ENCODE data around the gene FGF18. TPM values are rescaled to one million over a fixed set of nuclear protein-coding genes. Genes with fewer than 3 reads are reported as not detected.
"Not testable (repeated sequence)": the region's sequence is repeated elsewhere in the genome, so short reads cannot be mapped to it uniquely, and the experiment has no call there.

Gene FGF18
- total RNA-seq, 1 donor, result under 0.01 TPM

DNA sequence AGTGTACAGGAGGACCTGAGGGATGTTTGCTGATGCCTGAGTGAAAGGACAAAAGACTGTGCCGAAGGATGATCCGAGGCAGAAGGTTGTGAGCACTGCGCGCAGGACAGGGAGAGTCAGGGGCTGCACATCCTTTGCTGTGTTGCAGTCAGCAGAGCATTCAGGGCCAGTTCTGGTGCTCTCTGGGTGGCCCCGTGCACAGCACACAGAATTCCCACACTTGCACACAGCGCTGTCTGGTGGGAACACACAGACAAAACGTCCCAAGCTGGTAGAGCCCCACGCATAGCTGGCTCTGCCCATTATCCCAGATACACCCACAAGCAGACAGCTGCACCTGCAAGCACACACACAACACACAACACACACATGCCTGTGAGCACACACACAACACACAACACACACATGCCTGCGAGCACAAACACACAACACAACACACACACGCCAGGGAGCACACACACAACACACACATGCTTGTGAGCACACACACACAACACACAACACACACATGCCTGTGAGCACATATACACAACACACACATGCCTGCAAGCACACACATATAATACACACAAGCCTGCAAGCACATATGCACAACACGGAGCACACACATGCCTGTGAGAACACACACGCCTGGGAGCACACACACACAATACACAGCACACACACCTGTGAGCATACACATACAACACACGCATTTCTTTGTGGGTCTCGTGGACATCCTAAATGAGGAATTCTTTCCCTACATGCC is 74.4 kb downstream of the FGF18 start:
- H3K27ac ChIP-seq (ENCODE audit: low read depth, low read length), result no peak overlapping the region
- no peaks in the 10 kb centered on the region for H3K36me3 ChIP-seq (ENCODE audit: insufficient read depth, low read length)
- TF ChIP-seq, protein P1, sequence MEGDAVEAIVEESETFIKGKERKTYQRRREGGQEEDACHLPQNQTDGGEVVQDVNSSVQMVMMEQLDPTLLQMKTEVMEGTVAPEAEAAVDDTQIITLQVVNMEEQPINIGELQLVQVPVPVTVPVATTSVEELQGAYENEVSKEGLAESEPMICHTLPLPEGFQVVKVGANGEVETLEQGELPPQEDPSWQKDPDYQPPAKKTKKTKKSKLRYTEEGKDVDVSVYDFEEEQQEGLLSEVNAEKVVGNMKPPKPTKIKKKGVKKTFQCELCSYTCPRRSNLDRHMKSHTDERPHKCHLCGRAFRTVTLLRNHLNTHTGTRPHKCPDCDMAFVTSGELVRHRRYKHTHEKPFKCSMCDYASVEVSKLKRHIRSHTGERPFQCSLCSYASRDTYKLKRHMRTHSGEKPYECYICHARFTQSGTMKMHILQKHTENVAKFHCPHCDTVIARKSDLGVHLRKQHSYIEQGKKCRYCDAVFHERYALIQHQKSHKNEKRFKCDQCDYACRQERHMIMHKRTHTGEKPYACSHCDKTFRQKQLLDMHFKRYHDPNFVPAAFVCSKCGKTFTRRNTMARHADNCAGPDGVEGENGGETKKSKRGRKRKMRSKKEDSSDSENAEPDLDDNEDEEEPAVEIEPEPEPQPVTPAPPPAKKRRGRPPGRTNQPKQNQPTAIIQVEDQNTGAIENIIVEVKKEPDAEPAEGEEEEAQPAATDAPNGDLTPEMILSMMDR (IDR thresholded peaks at IDR 0.05; ENCODE audit: extremely low read depth, low read depth, low read length), result no peak
- H4K20me1 ChIP-seq (ENCODE audit: insufficient read depth, low read length), result no peaks in the 10 kb centered on the region
- no peak overlapping the region for H3K4me3 ChIP-seq (ENCODE audit: insufficient read depth, low read length)
- H3K9me3 ChIP-seq (ENCODE audit: low read depth, low read length), result no peaks in the 10 kb centered on the region
- H2AFZ ChIP-seq (ENCODE audit: low read length), result no peak overlapping the region
- peaks cover 9% of the 10 kb centered on the region for H3K27me3 ChIP-seq (ENCODE audit: insufficient read depth, low read length)
- no peak overlapping the region for H3K4me2 ChIP-seq (ENCODE audit: insufficient read depth, low read length)
- no peak for DNase-seq (ENCODE audit: insufficient read length, low spot score, missing footprints)
- peaks cover 12% of the 10 kb centered on the region for H3K4me1 ChIP-seq (ENCODE audit: insufficient read depth, low read length)
- H3K79me2 ChIP-seq (ENCODE audit: insufficient read depth, low read length), result no peaks in the 10 kb centered on the region

DNA sequence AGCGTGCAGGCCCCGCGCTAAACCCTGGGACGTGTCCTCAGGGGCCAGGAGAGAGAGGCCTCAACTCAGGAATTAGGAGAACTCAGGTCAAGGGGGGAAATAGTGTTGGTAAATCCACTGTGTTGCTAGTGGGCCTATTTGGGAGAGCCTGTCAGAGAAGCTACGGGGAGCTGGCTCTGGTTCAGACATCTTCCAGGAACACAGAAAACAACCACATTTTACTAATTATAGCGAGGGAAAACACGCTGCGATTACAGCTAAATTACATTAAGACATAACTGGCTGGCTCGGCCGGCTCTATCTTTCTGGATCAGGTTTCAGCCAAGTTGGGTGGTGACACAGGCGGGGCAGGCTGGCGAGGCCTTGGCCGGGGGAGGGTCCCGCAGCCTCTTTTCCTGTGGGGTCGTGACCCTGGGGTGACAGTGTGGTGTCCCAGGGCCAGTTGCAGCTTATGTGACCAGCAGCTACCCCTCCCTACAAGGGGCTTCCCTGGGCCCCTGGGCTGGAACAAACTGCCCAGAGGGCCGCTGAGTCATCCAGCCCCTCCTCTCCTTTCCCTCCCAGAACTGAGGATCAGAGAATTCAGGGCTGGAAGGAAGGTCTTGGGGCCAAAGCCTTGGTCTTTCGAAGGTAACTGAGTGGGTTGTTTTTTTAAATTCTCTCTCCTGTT is 75.1 kb downstream of the FGF18 start:
- H3K4me2 ChIP-seq (ENCODE audit: insufficient read depth, low read length), result peak overlapping the region; percentile 52
- peak overlapping the region; percentile 77 for H2AFZ ChIP-seq (ENCODE audit: low read length)

DNA sequence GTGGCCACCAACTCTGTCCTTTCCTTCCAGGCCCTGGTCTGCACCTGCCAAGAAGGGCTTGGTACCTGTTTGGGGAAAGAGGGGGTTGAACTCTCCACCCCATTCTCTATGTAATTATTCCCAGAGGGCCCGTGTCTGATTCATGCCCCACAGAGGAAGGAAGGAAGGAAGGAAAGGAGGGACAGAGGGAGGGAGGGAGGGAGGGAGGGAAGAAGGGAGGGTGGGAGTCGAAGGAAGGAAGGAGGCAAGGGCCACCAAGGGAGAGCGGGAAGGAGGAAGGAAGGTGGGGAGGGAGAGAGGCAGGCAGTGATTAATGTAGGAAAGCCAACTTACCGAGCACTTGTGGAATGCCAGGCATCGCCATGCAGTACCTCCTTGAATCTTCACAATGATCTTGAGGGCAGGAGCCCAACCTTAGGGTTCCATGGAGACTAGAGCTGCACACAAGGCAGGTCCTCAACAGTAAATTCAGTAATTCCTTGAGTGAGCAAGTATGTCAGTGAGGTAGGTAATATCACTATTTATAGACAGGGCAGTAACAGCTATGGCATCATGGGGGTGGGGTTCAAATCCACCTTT is 75.8 kb downstream of the FGF18 start:
- H2AFZ ChIP-seq (ENCODE audit: low read length), result no peak overlapping the region
- H3K27me3 ChIP-seq (ENCODE audit: insufficient read depth, low read length), result peaks cover 6% of the 10 kb centered on the region
- H3K36me3 ChIP-seq (ENCODE audit: insufficient read depth, low read length), result no peaks in the 10 kb centered on the region
- no peaks in the 10 kb centered on the region for H3K9me3 ChIP-seq (ENCODE audit: low read depth, low read length)
- peak; percentile 53 for DNase-seq (ENCODE audit: insufficient read length, low spot score, missing footprints)
- peaks cover 12% of the 10 kb centered on the region for H3K4me1 ChIP-seq (ENCODE audit: insufficient read depth, low read length)
- no peaks in the 10 kb centered on the region for H3K79me2 ChIP-seq (ENCODE audit: insufficient read depth, low read length)
- H3K27ac ChIP-seq (ENCODE audit: low read depth, low read length), result no peak overlapping the region
- TF ChIP-seq, protein P1 (IDR thresholded peaks at IDR 0.05; ENCODE audit: extremely low read depth, low read depth, low read length), result no peak
- no peak overlapping the region for H3K4me3 ChIP-seq (ENCODE audit: insufficient read depth, low read length)
- no peaks in the 10 kb centered on the region for H4K20me1 ChIP-seq (ENCODE audit: insufficient read depth, low read length)
- peak overlapping the region; percentile 52 for H3K4me2 ChIP-seq (ENCODE audit: insufficient read depth, low read length)

More for the DNA sequence above, 75.1 kb downstream of the FGF18 start:
- peak overlapping the region; percentile 22 for H3K27ac ChIP-seq (ENCODE audit: low read depth, low read length)
- H3K4me1 ChIP-seq (ENCODE audit: insufficient read depth, low read length), result peaks cover 12% of the 10 kb centered on the region
- H3K36me3 ChIP-seq (ENCODE audit: insufficient read depth, low read length), result no peaks in the 10 kb centered on the region
- H4K20me1 ChIP-seq (ENCODE audit: insufficient read depth, low read length), result no peaks in the 10 kb centered on the region
- peaks cover 9% of the 10 kb centered on the region for H3K27me3 ChIP-seq (ENCODE audit: insufficient read depth, low read length)
- peak overlapping the region; percentile 48 for H3K4me3 ChIP-seq (ENCODE audit: insufficient read depth, low read length)
- TF ChIP-seq, protein P1 (IDR thresholded peaks at IDR 0.05; ENCODE audit: extremely low read depth, low read depth, low read length), result no peak
- H3K79me2 ChIP-seq (ENCODE audit: insufficient read depth, low read length), result no peaks in the 10 kb centered on the region
- peak; percentile 86 for DNase-seq (ENCODE audit: insufficient read length, low spot score, missing footprints)
- no peaks in the 10 kb centered on the region for H3K9me3 ChIP-seq (ENCODE audit: low read depth, low read length)

DNA sequence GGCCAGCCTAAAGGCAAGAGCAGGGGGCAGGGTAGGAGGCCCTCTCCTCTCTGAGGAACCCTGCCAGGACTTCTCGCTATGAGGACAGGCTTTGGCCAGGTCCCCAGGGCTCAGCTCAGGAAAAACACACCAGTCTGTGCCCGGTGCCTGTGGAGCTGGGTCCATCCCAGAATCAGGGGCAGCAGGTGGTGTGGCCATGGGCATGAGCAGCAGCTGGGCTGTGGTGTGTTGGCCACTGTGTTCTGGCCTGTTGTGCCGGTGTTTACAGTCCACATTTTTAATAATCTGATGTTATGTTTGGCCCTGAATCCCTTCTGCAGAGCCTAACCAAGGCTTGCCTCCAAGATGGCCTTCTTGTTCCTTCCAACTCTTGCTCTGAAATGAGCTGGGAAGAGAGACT is 77.0 kb downstream of the FGF18 start:
- no peak for DNase-seq (ENCODE audit: insufficient read length, low spot score, missing footprints)
- Histone ChIP-seq H3K79me2 (ENCODE audit: insufficient read depth, low read length) (no peaks in the 10 kb centered on the region), H3K9me3 (ENCODE audit: low read depth, low read length) (no peaks in the 10 kb centered on the region), H4K20me1 (ENCODE audit: insufficient read depth, low read length) (no peaks in the 10 kb centered on the region), H3K27me3 (ENCODE audit: insufficient read depth, low read length) (no peaks in the 10 kb centered on the region), H2AFZ (ENCODE audit: low read length) (no peak overlapping the region), H3K4me2 (ENCODE audit: insufficient read depth, low read length) (no peak overlapping the region), H3K27ac (ENCODE audit: low read depth, low read length) (no peak overlapping the region), H3K4me3 (ENCODE audit: insufficient read depth, low read length) (no peak overlapping the region), H3K36me3 (ENCODE audit: insufficient read depth, low read length) (no peaks in the 10 kb centered on the region), H3K4me1 (ENCODE audit: insufficient read depth, low read length) (peaks cover 12% of the 10 kb centered on the region)
- TF ChIP-seq, protein P1 (IDR thresholded peaks at IDR 0.05; ENCODE audit: extremely low read depth, low read depth, low read length), result no peak

DNA sequence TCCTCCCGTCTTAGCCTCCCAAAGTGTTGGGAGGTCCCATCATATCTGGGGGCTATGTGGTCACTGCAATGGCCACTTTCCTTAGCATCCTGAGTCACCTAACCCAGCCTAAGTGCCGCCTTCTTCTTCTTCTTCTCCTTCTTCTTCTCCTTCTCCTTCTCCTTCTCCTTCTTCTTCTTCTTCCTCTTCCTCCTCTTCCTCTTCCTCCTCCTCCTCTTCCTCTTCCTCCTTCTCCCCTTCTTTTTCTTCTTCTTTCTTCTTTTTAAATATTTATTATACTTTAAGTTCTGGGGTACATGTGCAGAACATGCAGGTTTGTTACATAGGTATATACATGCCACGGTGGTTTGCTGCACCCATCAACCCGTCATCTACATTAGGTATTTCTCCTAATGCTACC is 78.0 kb downstream of the FGF18 start:
- H3K4me3 ChIP-seq (ENCODE audit: insufficient read depth, low read length), result not testable (repeated sequence)

More for the DNA sequence above, 78.0 kb downstream of the FGF18 start:
- H3K9me3 ChIP-seq (ENCODE audit: low read depth, low read length); H3K27me3 ChIP-seq (ENCODE audit: insufficient read depth, low read length); H3K27ac ChIP-seq (ENCODE audit: low read depth, low read length); H2AFZ ChIP-seq (ENCODE audit: low read length); H3K4me2 ChIP-seq (ENCODE audit: insufficient read depth, low read length); H3K36me3 ChIP-seq (ENCODE audit: insufficient read depth, low read length); H3K79me2 ChIP-seq (ENCODE audit: insufficient read depth, low read length); H4K20me1 ChIP-seq (ENCODE audit: insufficient read depth, low read length); DNase-seq (ENCODE audit: insufficient read length, low spot score, missing footprints): not testable (repeated sequence)
- peaks cover 12% of the 10 kb centered on the region for H3K4me1 ChIP-seq (ENCODE audit: insufficient read depth, low read length)
